HepG2 (cell line): ENCODE results near the gene LEMD2. TPM values are rescaled to one million over a fixed set of nuclear protein-coding genes. Genes with fewer than 3 reads are reported as not detected.

Source experiments
- ATAC-seq: fragments of 200-7000 bp; cut with Tn5 transposase; 3 replicates; pipeline ENCODE4 v1.9.1; 2020; ENCODE audit warnings: mild to moderate bottlenecking, moderate library complexity
- BruUV-seq: library from RNA; stranded (reverse); fragments of 400-500 nt; replicated peaks from 2 replicates; lab custom pipeline; 2021; lab: Mats Ljungman, UMichigan
- CTCF ChIA-PET: fragments of 300-600 bp; formaldehyde crosslinking; extraction: SDS; loops from one replicate; lab custom pipeline; 2021; ENCODE audit warnings: low total read pairs, inconsistent platforms, low intra/inter-chr PET ratio; lab: Yijun Ruan, JAX
- POLR2A ChIA-PET: fragments of 350-600 bp; sonication (Branson Sonifier 250); formaldehyde crosslinking; loops from one replicate; lab custom pipeline; 2020; ENCODE audit warnings: antibody characterized with exemption, inconsistent platforms; lab: Yijun Ruan, JAX
- DNase-seq: peaks from one replicate; pipeline ENCODE4 v3.0.0-alpha.2; 2015; ENCODE audit warnings: low spot score
- FAIRE-seq: peaks from 3 replicates; lab custom pipeline; 2011; peaks lifted over from hg19 to GRCh38; lab: Jason Lieb, UNC
- H2AFZ ChIP-seq: one replicate; pipeline ENCODE4 v1.6.1; 2011; ENCODE audit warnings: low read length, inconsistent platforms
- H3K27ac ChIP-seq: fragments of 300-600 bp; 3 replicates; pipeline ENCODE4 v1.8.0; 2011; ENCODE audit warnings: mixed run types, mild to moderate bottlenecking, mixed read lengths, low read length, inconsistent platforms; ENCODE audit not compliant: insufficient read depth; ENCODE audit errors: extremely low read length
- H3K27me3 ChIP-seq, 2 experiments: fragments of 200-600 bp in 1 of 2; 2 replicates in 1 of 2; 3 replicates in 1 of 2; pipeline versions ENCODE4 v1.6.0 to v1.8.0; 2011; ENCODE audit warnings: low read length in 2 of 2, mild to moderate bottlenecking in 2 of 2, moderate library complexity in 2 of 2, inconsistent platforms in 1 of 2; ENCODE audit not compliant: insufficient read depth in 2 of 2, control insufficient read depth in 1 of 2
- H3K36me3 ChIP-seq, 2 experiments: fragments of 200-600 bp in 1 of 2; replicated peaks in 1 of 2; 2 replicates in 1 of 2; 3 replicates in 1 of 2; pipeline versions ENCODE4 v1.5.1 to v1.8.0; 2011; ENCODE audit warnings: low read length in 2 of 2, inconsistent platforms in 1 of 2; ENCODE audit not compliant: insufficient read depth in 2 of 2, control insufficient read depth in 1 of 2
- H3K4me1 ChIP-seq: 2 replicates; pipeline ENCODE4 v1.5.1; 2012; ENCODE audit warnings: low read length, inconsistent platforms; ENCODE audit not compliant: insufficient read depth
- H3K4me2 ChIP-seq: 2 replicates; pipeline ENCODE4 v1.6.0; 2011; ENCODE audit warnings: low read depth, low read length, inconsistent platforms
- H3K4me3 ChIP-seq, 3 experiments: fragments of 200-600 bp in 1 of 3; sonication (generic), shearing (Covaris generic) in 1 of 3; replicated peaks in 1 of 3; 2 replicates each; pipeline ENCODE4 v1.5.1; 2011 to 2016; ENCODE audit warnings: low read length in 3 of 3, inconsistent platforms in 2 of 3, low read depth in 2 of 3, mild to moderate bottlenecking in 2 of 3, control low read depth in 1 of 3, mixed read lengths in 1 of 3; ENCODE audit not compliant: insufficient read depth in 1 of 3
- H3K79me2 ChIP-seq: one replicate; pipeline ENCODE4 v1.6.1; 2011; ENCODE audit warnings: low read length, inconsistent platforms; ENCODE audit not compliant: insufficient read depth
- H3K9ac ChIP-seq: 2 replicates; pipeline ENCODE4 v1.6.0; 2011; ENCODE audit warnings: mild to moderate bottlenecking, low read depth, low read length, inconsistent platforms; ENCODE audit not compliant: insufficient read depth
- H3K9me3 ChIP-seq: 2 replicates; pipeline ENCODE4 v1.5.1; 2012; ENCODE audit warnings: mild to moderate bottlenecking, low read length
- H4K20me1 ChIP-seq: 2 replicates; pipeline ENCODE4 v1.6.0; 2011; ENCODE audit warnings: inconsistent platforms, mild to moderate bottlenecking, low read length, moderate library complexity; ENCODE audit not compliant: insufficient read depth
- CEBPG ChIP-seq: IDR thresholded peaks from 2 replicates; pipeline ENCODE4 v1.6.1; 2016
- CHD2 ChIP-seq: IDR thresholded peaks from 2 replicates; pipeline ENCODE4 v1.6.1; 2011; ENCODE audit warnings: low read depth, low read length, improper control_type of control experiment
- FOSL2 ChIP-seq: sonication (generic); formaldehyde crosslinking; IDR thresholded peaks from 2 replicates; pipeline ENCODE4 v1.4.0; 2020; ENCODE audit warnings: missing genetic modification reagents
- HNRNPH1 ChIP-seq: fragments of 200-400 bp; formaldehyde crosslinking; optimal IDR thresholded peaks from 2 replicates; pipeline ENCODE3; 2017; ENCODE audit warnings: mild to moderate bottlenecking, low read depth, low read length
- ISL2 ChIP-seq: sonication (generic); formaldehyde crosslinking; IDR thresholded peaks from 2 replicates; pipeline ENCODE4 v1.5.0; 2020; ENCODE audit warnings: missing genetic modification reagents
- RAD21 ChIP-seq: fragments of 450-650 bp; formaldehyde crosslinking; IDR thresholded peaks from 2 replicates; pipeline ENCODE4 v1.5.0; 2020; ENCODE audit warnings: mild to moderate bottlenecking
- SMAD1 ChIP-seq: sonication (generic); formaldehyde crosslinking; IDR thresholded peaks from 2 replicates; pipeline ENCODE4 v1.4.0; 2020; ENCODE audit warnings: missing genetic modification reagents, low read depth, mild to moderate bottlenecking, borderline replicate concordance
- ZFP36L2 ChIP-seq: sonication (generic); formaldehyde crosslinking; IDR thresholded peaks from 2 replicates; pipeline ENCODE4 v1.4.0; 2020; ENCODE audit warnings: missing genetic modification reagents
- ZNF460 ChIP-seq: sonication (generic); formaldehyde crosslinking; IDR thresholded peaks from 2 replicates; pipeline ENCODE4 v1.5.1; 2020; ENCODE audit warnings: missing genetic modification reagents, mild to moderate bottlenecking, borderline replicate concordance
- ZNF768 ChIP-seq: sonication (generic); formaldehyde crosslinking; IDR thresholded peaks from 2 replicates; pipeline ENCODE4 v1.4.0; 2020; ENCODE audit warnings: missing genetic modification reagents
- ZNF773 ChIP-seq: sonication (generic); formaldehyde crosslinking; IDR thresholded peaks from 2 replicates; pipeline ENCODE4 v1.4.0; 2020; ENCODE audit warnings: missing genetic modification reagents, borderline replicate concordance
- WGBS: methylation state at CpG from one replicate; pipeline ENCODE4 v1.1.6; 2017; ENCODE audit warnings: low lambda C conversion rate; 5-methylcytosine and 5-hydroxymethylcytosine counted together
- in situ Hi-C: cut with HindIII; loops from 2 replicates; pipeline ENCODE4 v1.10.0; 2017; ENCODE audit warnings: low pct_unique_long_range_greater_than_20kb; ENCODE audit not compliant: extremely low pct_ligation_motif_present
- intact Hi-C: fragments of 100-400 bp; cut with micrococcal nuclease; formaldehyde crosslinking; loops from one replicate; pipeline ENCODE4 v1.10.0; 2022; ENCODE audit not compliant: unreplicated experiment
- polyA plus RNA-seq, 8 experiments: library from polyadenylated mRNA; depleted of rRNA in 3 of 8; stranded (reverse) in 7 of 8; unstranded in 1 of 8; fragments of >200 nt; fragmentation: Illumina TruSeq in 4 of 8; extraction: Trizol in 4 of 8; gene quantifications; 2 replicates each; pipeline versions ENCODE4 v1.2.1 to v1.2.3, GENCODE V29; 2011 to 2016; ENCODE audit warnings: low read depth in 4 of 8, missing spikeins in 1 of 8, mixed read lengths in 1 of 8; ENCODE audit not compliant: insufficient read depth in 1 of 8
- total RNA-seq, 5 experiments: library from RNA; depleted of rRNA; stranded (reverse); fragments of >200 nt; fragmentation: Illumina TruSeq; extraction: Trizol; gene quantifications; 2 replicates each; pipeline ENCODE4 v1.2.3, GENCODE V29; 2016; ENCODE audit warnings: low read depth in 1 of 5
- TF ChIP-seq, protein P1 (sequence below): sonication (generic); formaldehyde crosslinking; IDR thresholded peaks from 2 replicates; pipeline ENCODE4 v1.5.0; 2020; ENCODE audit warnings: missing genetic modification reagents
- TF ChIP-seq, protein P2 (sequence below): IDR thresholded peaks from 2 replicates; pipeline ENCODE4 v1.6.1; 2012; ENCODE audit warnings: inconsistent platforms
- TF ChIP-seq, protein P3 (sequence below): sonication (generic); formaldehyde crosslinking; IDR thresholded peaks from 2 replicates; pipeline ENCODE4 v1.5.1; 2020; ENCODE audit warnings: mild to moderate bottlenecking, missing genetic modification reagents, moderate library complexity

LEMD2 gene
- total and polyA plus RNA-seq, 2 of the 13 experiments (the other 11 are each of a cell fraction or from before 2014, with no cell fraction given) = 45.2 to 62.9 TPM

DNA sequence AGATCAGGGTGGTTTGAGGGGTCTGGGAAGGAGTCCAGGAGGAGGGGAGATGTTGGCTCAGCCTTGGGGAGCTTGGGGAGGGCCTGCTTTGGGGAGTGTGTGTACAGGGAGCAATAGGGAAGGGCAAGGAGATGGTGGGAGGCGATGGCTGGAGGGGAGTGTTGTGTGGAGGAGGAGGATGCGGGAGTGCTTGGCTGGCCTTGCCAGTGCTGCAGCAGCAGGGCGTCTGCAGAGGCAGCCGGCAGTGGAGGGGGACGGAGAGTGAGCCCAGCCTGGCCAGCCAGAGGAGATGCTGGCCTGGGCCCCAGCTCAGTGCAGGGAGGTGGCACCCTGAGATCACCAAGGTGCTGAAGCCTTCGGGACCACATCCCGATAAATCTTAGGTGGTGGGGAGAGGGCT, 46.1 kb downstream of the LEMD2 start (continued):
- TF ChIP-seq ZNF773 (CRISPR knock-in tag) (no peak), FOSL2 (CRISPR knock-in tag) (no peak), HNRNPH1 (no peak), CHD2 (no peak), ZNF460 (CRISPR knock-in tag) (no peak)

DNA sequence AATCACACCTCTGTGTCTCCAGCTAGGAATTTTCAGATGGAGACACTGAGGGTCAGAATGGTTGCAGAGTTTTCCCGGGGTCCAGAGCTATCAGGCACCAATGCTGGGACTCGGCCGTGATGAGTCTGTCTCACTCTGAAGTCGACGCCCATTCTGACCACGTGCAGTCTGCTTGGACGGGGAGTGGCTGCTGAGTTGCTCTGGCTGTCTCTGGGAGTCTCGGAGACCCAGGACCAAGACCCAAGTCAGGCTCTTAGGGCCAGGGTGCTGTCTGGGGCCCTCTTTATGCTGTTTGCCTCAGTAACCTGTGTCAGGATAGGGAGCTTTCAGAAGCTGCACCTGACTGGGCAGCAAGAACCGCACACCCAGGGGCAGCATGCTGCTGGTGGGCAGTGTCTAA, 46.8 kb downstream of the LEMD2 start:
- Histone ChIP-seq H3K4me2 (no peak overlapping the region), H3K36me3 (no peaks in the 10 kb centered on the region), H3K4me1 (peaks cover 53% of the 10 kb centered on the region), H3K4me3 (no peak overlapping the region), H2AFZ (no peak overlapping the region), H3K27ac (no peak overlapping the region), H3K27me3 (peaks cover 0 to 20% of the 10 kb centered on the region in 2 experiments; a peak in 4 of 5 replicates), H3K9ac (no peak overlapping the region), H4K20me1 (no peaks in the 10 kb centered on the region), H3K79me2 (no peaks in the 10 kb centered on the region)
- BruUV-seq = no TSS peak
- DNase-seq (no peak), ATAC-seq (no peak)
- WGBS = 54% methylated on average over 8 of the region's 9 CpGs
- intact Hi-C loops (no loop called here), in situ Hi-C loops (no loop called here)
- POLR2A ChIA-PET = interaction anchor here (4.6 kb wide), 1 partner anchor 31 kb away, joined by 34 read pairs; the partner anchor contains the start of gene UQCC2
- TF ChIP-seq, protein P1, sequence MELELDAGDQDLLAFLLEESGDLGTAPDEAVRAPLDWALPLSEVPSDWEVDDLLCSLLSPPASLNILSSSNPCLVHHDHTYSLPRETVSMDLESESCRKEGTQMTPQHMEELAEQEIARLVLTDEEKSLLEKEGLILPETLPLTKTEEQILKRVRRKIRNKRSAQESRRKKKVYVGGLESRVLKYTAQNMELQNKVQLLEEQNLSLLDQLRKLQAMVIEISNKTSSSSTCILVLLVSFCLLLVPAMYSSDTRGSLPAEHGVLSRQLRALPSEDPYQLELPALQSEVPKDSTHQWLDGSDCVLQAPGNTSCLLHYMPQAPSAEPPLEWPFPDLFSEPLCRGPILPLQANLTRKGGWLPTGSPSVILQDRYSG (CRISPR knock-in tag) = no peak
- TF ChIP-seq ZFP36L2 (CRISPR knock-in tag) = no peak
- TF ChIP-seq, protein P2, sequence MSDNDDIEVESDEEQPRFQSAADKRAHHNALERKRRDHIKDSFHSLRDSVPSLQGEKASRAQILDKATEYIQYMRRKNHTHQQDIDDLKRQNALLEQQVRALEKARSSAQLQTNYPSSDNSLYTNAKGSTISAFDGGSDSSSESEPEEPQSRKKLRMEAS = peak; percentile 33; the same call in 1 of the 2 replicates
- no peak for TF ChIP-seq ISL2 (CRISPR knock-in tag)
- no peak for TF ChIP-seq SMAD1 (CRISPR knock-in tag)
- no peak for TF ChIP-seq CEBPG
- TF ChIP-seq ZNF768 (CRISPR knock-in tag) = 0 out of 2 replicates have a peak, but pooled peaks have one; percentile 10
- TF ChIP-seq FOSL2 (CRISPR knock-in tag) = 0 out of 2 replicates have a peak, but pooled peaks have one; percentile 7
- TF ChIP-seq, protein P3, sequence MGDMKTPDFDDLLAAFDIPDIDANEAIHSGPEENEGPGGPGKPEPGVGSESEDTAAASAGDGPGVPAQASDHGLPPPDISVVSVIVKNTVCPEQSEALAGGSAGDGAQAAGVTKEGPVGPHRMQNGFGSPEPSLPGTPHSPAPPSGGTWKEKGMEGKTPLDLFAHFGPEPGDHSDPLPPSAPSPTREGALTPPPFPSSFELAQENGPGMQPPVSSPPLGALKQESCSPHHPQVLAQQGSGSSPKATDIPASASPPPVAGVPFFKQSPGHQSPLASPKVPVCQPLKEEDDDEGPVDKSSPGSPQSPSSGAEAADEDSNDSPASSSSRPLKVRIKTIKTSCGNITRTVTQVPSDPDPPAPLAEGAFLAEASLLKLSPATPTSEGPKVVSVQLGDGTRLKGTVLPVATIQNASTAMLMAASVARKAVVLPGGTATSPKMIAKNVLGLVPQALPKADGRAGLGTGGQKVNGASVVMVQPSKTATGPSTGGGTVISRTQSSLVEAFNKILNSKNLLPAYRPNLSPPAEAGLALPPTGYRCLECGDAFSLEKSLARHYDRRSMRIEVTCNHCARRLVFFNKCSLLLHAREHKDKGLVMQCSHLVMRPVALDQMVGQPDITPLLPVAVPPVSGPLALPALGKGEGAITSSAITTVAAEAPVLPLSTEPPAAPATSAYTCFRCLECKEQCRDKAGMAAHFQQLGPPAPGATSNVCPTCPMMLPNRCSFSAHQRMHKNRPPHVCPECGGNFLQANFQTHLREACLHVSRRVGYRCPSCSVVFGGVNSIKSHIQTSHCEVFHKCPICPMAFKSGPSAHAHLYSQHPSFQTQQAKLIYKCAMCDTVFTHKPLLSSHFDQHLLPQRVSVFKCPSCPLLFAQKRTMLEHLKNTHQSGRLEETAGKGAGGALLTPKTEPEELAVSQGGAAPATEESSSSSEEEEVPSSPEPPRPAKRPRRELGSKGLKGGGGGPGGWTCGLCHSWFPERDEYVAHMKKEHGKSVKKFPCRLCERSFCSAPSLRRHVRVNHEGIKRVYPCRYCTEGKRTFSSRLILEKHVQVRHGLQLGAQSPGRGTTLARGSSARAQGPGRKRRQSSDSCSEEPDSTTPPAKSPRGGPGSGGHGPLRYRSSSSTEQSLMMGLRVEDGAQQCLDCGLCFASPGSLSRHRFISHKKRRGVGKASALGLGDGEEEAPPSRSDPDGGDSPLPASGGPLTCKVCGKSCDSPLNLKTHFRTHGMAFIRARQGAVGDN (CRISPR knock-in tag) = 0 out of 2 replicates have a peak, but pooled peaks have one; percentile 15
- no peak for TF ChIP-seq RAD21
- TF ChIP-seq, all 625 proteins: peak for 4
- CTCF ChIA-PET = interaction anchor here (5.7 kb wide), 1 partner anchor 21 kb away, joined by 77 read pairs; no protein-coding TSS in a partner anchor
- FAIRE-seq = no peak
- H3K9me3 ChIP-seq = no peaks in the 10 kb centered on the region
